GM23338 (cell line): ENCODE data around the gene ANKRD61.

Experiments
- CREB1 ChIP-seq: fragments of 250-450 bp; sonication (Bioruptor Pico); IDR thresholded peaks from 2 replicates; pipeline ENCODE4 v1.5.0; 2020; ENCODE audit warnings: low read depth, mild to moderate bottlenecking, moderate library complexity
- CTCF ChIP-seq, 2 experiments: fragments of 200-600 bp in 1 of 2; sonication (generic) in 1 of 2; conservative IDR thresholded peaks; 2 replicates each; pipeline versions ENCODE4 v1.5.1 to v1.6.1; 2016 to 2017; ENCODE audit warnings: antibody characterized with exemption in 2 of 2, low read depth in 2 of 2, mild to moderate bottlenecking in 2 of 2, moderate library complexity in 1 of 2
- ETS1 ChIP-seq: IDR thresholded peaks from 2 replicates; pipeline ENCODE4 v1.6.1; 2016; ENCODE audit warnings: antibody characterized with exemption
- EZH2 ChIP-seq: fragments of 200-600 bp; sonication (generic); IDR thresholded peaks from one replicate; pipeline ENCODE4 v1.8.0; 2017; ENCODE audit warnings: antibody characterized with exemption, mild to moderate bottlenecking, low read depth; ENCODE audit not compliant: unreplicated experiment
- EZH2phosphoT487 ChIP-seq: fragments of 200-600 bp; sonication (generic); IDR thresholded peaks from one replicate; pipeline ENCODE4 v1.8.1; 2018; ENCODE audit warnings: antibody characterized with exemption; ENCODE audit not compliant: unreplicated experiment
- JUNB ChIP-seq: IDR thresholded peaks from one replicate; pipeline ENCODE4 v1.6.1; 2016; ENCODE audit warnings: antibody characterized with exemption; ENCODE audit not compliant: unreplicated experiment
- POLR2AphosphoS5 ChIP-seq: IDR thresholded peaks from 2 replicates; pipeline ENCODE4 v1.6.1; 2016; ENCODE audit warnings: antibody characterized with exemption, low read depth
- REST ChIP-seq: IDR thresholded peaks from one replicate; pipeline ENCODE4 v1.6.1; 2018; ENCODE audit warnings: antibody characterized with exemption; ENCODE audit not compliant: unreplicated experiment
- STAT1 ChIP-seq: IDR thresholded peaks from one replicate; pipeline ENCODE4 v1.6.1; 2016; ENCODE audit warnings: antibody characterized with exemption; ENCODE audit not compliant: unreplicated experiment
- ZNF114 ChIP-seq: fragments of 250-450 bp; sonication (Bioruptor Pico); IDR thresholded peaks from 2 replicates; pipeline ENCODE4 v1.5.0; 2020; ENCODE audit warnings: mild to moderate bottlenecking, moderate library complexity
- ZNF331 ChIP-seq: fragments of 250-450 bp; sonication (Bioruptor Pico); IDR thresholded peaks from 2 replicates; pipeline ENCODE4 v1.5.0; 2020; ENCODE audit warnings: low read depth, mild to moderate bottlenecking, moderate library complexity

GRCh38 chr7:6008668-6009611 is 22.2 kb upstream of the ANKRD61 start, which contains the start of the genes AIMP2 and PMS2:
- TF ChIP-seq POLR2AphosphoS5: peak; percentile 98
- peak; percentile 90 for TF ChIP-seq CREB1 (CRISPR knock-in tag)
- TF ChIP-seq CTCF (conservative IDR thresholded peaks at IDR 0.05; ENCODE audit: low read depth in 2 of 2): 0 out of 4 replicates have a peak, but pooled peaks of 1 of the 2 experiments have one; percentile 3
- no peak for TF ChIP-seq EZH2phosphoT487
- TF ChIP-seq REST: no peak
- TF ChIP-seq JUNB: no peak
- no peak for TF ChIP-seq EZH2
- peak; percentile 51 for TF ChIP-seq ETS1
- no peak for TF ChIP-seq ZNF114
- TF ChIP-seq ZNF331 (CRISPR knock-in tag): no peak
- no peak for TF ChIP-seq STAT1
